HEK293 (cell line): Measurements from ENCODE around the gene DMPK.

Experiments used
- KLF1 ChIP-seq: fragments of 450-650 bp; formaldehyde crosslinking; IDR thresholded peaks from 2 replicates; pipeline ENCODE4 v1.5.1; 2016; ENCODE audit warnings: missing biosample characterization, missing genetic modification characterization
- TCF7L2 ChIP-seq: IDR thresholded peaks from 2 replicates; pipeline ENCODE4 v1.6.1; 2011; ENCODE audit warnings: low read depth, mild to moderate bottlenecking, inconsistent platforms, low read length, moderate library complexity, borderline replicate concordance
- ZBTB20 ChIP-seq: fragments of 450-650 bp; formaldehyde crosslinking; IDR thresholded peaks from 2 replicates; pipeline ENCODE4 v1.5.1; 2016; ENCODE audit warnings: missing biosample characterization, missing genetic modification characterization
- ZBTB21 ChIP-seq: fragments of 450-650 bp; formaldehyde crosslinking; IDR thresholded peaks from 2 replicates; pipeline ENCODE4 v1.5.1; 2017; ENCODE audit warnings: missing biosample characterization, missing genetic modification characterization
- ZFHX2 ChIP-seq: fragments of 450-650 bp; formaldehyde crosslinking; conservative IDR thresholded peaks from 2 replicates; pipeline ENCODE4 v1.5.1; 2016; ENCODE audit warnings: missing biosample characterization, missing genetic modification characterization
- ZNF174 ChIP-seq: fragments of 450-650 bp; formaldehyde crosslinking; IDR thresholded peaks from 2 replicates; pipeline ENCODE4 v1.5.0; 2017; ENCODE audit warnings: missing biosample characterization, mild to moderate bottlenecking, missing genetic modification characterization
- ZNF184 ChIP-seq: fragments of 450-650 bp; IDR thresholded peaks from 2 replicates; pipeline ENCODE4 v1.5.1; 2018; ENCODE audit warnings: missing biosample characterization, mild to moderate bottlenecking, missing genetic modification characterization
- ZNF202 ChIP-seq: fragments of 450-650 bp; formaldehyde crosslinking; IDR thresholded peaks from 2 replicates; pipeline ENCODE4 v1.5.1; 2016; ENCODE audit warnings: missing biosample characterization, missing genetic modification characterization, borderline replicate concordance
- ZNF335 ChIP-seq: fragments of 450-650 bp; formaldehyde crosslinking; conservative IDR thresholded peaks from 2 replicates; pipeline ENCODE4 v1.5.1; 2016; ENCODE audit warnings: missing biosample characterization, missing genetic modification characterization
- ZNF426 ChIP-seq: fragments of 450-650 bp; formaldehyde crosslinking; IDR thresholded peaks from 2 replicates; pipeline ENCODE4 v1.5.1; 2017; ENCODE audit warnings: missing biosample characterization, missing genetic modification characterization, mild to moderate bottlenecking, inconsistent platforms, moderate library complexity
- ZNF600 ChIP-seq: fragments of 450-650 bp; formaldehyde crosslinking; IDR thresholded peaks from 2 replicates; pipeline ENCODE4 v1.5.1; 2016; ENCODE audit warnings: missing biosample characterization, missing genetic modification characterization
- ZNF629 ChIP-seq: fragments of 450-650 bp; formaldehyde crosslinking; IDR thresholded peaks from 2 replicates; pipeline ENCODE4 v1.5.1; 2017; ENCODE audit warnings: missing biosample characterization, missing genetic modification characterization
- ZNF776 ChIP-seq: fragments of 450-650 bp; formaldehyde crosslinking; IDR thresholded peaks from 2 replicates; pipeline ENCODE4 v1.5.0; 2017; ENCODE audit warnings: missing biosample characterization, missing genetic modification characterization, borderline replicate concordance
- ZNF837 ChIP-seq: fragments of 450-650 bp; formaldehyde crosslinking; IDR thresholded peaks from 2 replicates; pipeline ENCODE4 v1.5.1; 2016; ENCODE audit warnings: missing biosample characterization, missing genetic modification characterization
- ZNF843 ChIP-seq: fragments of 450-650 bp; formaldehyde crosslinking; IDR thresholded peaks from 2 replicates; pipeline ENCODE4 v1.5.1; 2016; ENCODE audit warnings: missing biosample characterization, missing genetic modification characterization
- ZSCAN30 ChIP-seq: fragments of 450-650 bp; IDR thresholded peaks from 2 replicates; pipeline ENCODE4 v1.5.1; 2018; ENCODE audit warnings: missing biosample characterization, mild to moderate bottlenecking, missing genetic modification characterization, moderate library complexity
- TF ChIP-seq, protein P1 (sequence below): fragments of 450-650 bp; formaldehyde crosslinking; IDR thresholded peaks from 2 replicates; pipeline ENCODE4 v1.5.1; 2017; ENCODE audit warnings: missing biosample characterization, missing genetic modification characterization
- TF ChIP-seq, protein P2 (sequence below): fragments of 450-650 bp; formaldehyde crosslinking; IDR thresholded peaks from 2 replicates; pipeline ENCODE4 v1.5.1; 2016; ENCODE audit warnings: missing biosample characterization, missing genetic modification characterization
- TF ChIP-seq, protein P3 (sequence below): fragments of 450-650 bp; formaldehyde crosslinking; IDR thresholded peaks from 2 replicates; pipeline ENCODE4 v1.5.1; 2016; ENCODE audit warnings: missing biosample characterization, missing genetic modification characterization
- TF ChIP-seq, protein P4 (sequence below): fragments of 450-650 bp; formaldehyde crosslinking; IDR thresholded peaks from 2 replicates; pipeline ENCODE4 v1.5.1; 2016; ENCODE audit warnings: missing biosample characterization, missing genetic modification characterization
- TF ChIP-seq, protein P5 (sequence below): fragments of 450-650 bp; formaldehyde crosslinking; conservative IDR thresholded peaks from 2 replicates; pipeline ENCODE4 v1.5.1; 2016; ENCODE audit warnings: low read depth, missing biosample characterization, missing genetic modification characterization

Gene DMPK

DNA sequence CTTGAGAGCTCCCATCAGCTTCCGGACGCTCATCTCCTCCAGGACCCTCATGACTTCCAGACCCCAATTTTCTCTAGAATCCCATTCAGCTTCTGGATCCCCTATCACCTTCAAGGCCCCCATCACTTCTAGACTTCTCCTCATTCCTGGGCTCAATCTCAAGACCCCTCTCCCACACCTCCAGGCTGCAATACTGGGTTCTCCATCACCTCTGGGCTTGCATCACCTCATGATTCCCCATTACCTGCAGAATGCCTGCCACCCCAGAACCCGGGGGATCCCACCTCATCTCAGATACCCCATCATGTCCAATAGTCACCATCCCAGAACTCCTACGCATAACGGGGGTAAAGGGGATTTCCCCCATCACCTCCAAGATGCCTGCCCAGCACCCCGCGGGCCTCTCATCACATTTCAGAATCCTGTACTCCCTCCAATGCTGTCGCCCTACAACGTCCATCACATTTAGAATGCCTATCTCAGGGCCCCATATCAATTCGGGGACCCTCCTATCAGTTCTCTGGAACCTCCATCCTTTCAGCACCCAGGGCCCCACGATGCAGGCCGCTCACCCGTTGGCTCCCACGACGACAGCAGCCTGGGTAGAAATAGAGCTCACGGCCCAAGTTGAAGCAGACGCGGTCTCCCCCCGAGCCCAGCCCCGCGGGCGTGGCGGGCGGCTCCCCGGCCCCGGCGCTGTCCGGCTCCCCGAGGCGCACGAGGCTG lies 9.6 kb upstream of the DMPK start (continued):
- peak; percentile 60 for TF ChIP-seq ZNF335
- TF ChIP-seq ZNF426 (tag by site-specific recombination), result no peak
- TF ChIP-seq TCF7L2, result no peak
- peak; percentile 35; the same call in 1 of the 2 replicates for TF ChIP-seq ZFHX2
- no peak for TF ChIP-seq ZNF600 (tag by site-specific recombination)
- TF ChIP-seq ZNF837, result no peak
- no peak for TF ChIP-seq ZNF843 (tag by site-specific recombination)
- TF ChIP-seq ZBTB20 (tag by site-specific recombination), result peak; percentile 94
- TF ChIP-seq, protein P1, sequence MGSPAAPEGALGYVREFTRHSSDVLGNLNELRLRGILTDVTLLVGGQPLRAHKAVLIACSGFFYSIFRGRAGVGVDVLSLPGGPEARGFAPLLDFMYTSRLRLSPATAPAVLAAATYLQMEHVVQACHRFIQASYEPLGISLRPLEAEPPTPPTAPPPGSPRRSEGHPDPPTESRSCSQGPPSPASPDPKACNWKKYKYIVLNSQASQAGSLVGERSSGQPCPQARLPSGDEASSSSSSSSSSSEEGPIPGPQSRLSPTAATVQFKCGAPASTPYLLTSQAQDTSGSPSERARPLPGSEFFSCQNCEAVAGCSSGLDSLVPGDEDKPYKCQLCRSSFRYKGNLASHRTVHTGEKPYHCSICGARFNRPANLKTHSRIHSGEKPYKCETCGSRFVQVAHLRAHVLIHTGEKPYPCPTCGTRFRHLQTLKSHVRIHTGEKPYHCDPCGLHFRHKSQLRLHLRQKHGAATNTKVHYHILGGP (tag by site-specific recombination), result no peak
- TF ChIP-seq, protein P2, sequence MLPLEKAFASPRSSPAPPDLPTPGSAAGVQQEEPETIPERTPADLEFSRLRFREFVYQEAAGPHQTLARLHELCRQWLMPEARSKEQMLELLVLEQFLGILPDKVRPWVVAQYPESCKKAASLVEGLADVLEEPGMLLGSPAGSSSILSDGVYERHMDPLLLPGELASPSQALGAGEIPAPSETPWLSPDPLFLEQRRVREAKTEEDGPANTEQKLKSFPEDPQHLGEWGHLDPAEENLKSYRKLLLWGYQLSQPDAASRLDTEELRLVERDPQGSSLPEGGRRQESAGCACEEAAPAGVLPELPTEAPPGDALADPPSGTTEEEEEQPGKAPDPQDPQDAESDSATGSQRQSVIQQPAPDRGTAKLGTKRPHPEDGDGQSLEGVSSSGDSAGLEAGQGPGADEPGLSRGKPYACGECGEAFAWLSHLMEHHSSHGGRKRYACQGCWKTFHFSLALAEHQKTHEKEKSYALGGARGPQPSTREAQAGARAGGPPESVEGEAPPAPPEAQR (tag by site-specific recombination), result no peak
- TF ChIP-seq ZNF202 (tag by site-specific recombination), result no peak
- TF ChIP-seq ZBTB21, result no peak
- no peak for TF ChIP-seq KLF1 (tag by site-specific recombination)
- TF ChIP-seq ZSCAN30 (tag by site-specific recombination), result no peak
- TF ChIP-seq, protein P3, sequence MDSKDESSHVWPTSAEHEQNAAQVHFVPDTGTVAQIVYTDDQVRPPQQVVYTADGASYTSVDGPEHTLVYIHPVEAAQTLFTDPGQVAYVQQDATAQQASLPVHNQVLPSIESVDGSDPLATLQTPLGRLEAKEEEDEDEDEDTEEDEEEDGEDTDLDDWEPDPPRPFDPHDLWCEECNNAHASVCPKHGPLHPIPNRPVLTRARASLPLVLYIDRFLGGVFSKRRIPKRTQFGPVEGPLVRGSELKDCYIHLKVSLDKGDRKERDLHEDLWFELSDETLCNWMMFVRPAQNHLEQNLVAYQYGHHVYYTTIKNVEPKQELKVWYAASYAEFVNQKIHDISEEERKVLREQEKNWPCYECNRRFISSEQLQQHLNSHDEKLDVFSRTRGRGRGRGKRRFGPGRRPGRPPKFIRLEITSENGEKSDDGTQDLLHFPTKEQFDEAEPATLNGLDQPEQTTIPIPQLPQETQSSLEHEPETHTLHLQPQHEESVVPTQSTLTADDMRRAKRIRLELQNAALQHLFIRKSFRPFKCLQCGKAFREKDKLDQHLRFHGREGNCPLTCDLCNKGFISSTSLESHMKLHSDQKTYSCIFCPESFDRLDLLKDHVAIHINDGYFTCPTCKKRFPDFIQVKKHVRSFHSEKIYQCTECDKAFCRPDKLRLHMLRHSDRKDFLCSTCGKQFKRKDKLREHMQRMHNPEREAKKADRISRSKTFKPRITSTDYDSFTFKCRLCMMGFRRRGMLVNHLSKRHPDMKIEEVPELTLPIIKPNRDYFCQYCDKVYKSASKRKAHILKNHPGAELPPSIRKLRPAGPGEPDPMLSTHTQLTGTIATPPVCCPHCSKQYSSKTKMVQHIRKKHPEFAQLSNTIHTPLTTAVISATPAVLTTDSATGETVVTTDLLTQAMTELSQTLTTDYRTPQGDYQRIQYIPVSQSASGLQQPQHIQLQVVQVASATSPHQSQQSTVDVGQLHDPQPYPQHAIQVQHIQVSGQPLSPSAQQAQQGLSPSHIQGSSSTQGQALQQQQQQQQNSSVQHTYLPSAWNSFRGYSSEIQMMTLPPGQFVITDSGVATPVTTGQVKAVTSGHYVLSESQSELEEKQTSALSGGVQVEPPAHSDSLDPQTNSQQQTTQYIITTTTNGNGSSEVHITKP (tag by site-specific recombination), result no peak
- TF ChIP-seq, protein P4, sequence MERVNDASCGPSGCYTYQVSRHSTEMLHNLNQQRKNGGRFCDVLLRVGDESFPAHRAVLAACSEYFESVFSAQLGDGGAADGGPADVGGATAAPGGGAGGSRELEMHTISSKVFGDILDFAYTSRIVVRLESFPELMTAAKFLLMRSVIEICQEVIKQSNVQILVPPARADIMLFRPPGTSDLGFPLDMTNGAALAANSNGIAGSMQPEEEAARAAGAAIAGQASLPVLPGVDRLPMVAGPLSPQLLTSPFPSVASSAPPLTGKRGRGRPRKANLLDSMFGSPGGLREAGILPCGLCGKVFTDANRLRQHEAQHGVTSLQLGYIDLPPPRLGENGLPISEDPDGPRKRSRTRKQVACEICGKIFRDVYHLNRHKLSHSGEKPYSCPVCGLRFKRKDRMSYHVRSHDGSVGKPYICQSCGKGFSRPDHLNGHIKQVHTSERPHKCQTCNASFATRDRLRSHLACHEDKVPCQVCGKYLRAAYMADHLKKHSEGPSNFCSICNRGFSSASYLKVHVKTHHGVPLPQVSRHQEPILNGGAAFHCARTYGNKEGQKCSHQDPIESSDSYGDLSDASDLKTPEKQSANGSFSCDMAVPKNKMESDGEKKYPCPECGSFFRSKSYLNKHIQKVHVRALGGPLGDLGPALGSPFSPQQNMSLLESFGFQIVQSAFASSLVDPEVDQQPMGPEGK (tag by site-specific recombination), result 0 out of 2 replicates have a peak, but pooled peaks have one; percentile 9
- TF ChIP-seq, protein P5, sequence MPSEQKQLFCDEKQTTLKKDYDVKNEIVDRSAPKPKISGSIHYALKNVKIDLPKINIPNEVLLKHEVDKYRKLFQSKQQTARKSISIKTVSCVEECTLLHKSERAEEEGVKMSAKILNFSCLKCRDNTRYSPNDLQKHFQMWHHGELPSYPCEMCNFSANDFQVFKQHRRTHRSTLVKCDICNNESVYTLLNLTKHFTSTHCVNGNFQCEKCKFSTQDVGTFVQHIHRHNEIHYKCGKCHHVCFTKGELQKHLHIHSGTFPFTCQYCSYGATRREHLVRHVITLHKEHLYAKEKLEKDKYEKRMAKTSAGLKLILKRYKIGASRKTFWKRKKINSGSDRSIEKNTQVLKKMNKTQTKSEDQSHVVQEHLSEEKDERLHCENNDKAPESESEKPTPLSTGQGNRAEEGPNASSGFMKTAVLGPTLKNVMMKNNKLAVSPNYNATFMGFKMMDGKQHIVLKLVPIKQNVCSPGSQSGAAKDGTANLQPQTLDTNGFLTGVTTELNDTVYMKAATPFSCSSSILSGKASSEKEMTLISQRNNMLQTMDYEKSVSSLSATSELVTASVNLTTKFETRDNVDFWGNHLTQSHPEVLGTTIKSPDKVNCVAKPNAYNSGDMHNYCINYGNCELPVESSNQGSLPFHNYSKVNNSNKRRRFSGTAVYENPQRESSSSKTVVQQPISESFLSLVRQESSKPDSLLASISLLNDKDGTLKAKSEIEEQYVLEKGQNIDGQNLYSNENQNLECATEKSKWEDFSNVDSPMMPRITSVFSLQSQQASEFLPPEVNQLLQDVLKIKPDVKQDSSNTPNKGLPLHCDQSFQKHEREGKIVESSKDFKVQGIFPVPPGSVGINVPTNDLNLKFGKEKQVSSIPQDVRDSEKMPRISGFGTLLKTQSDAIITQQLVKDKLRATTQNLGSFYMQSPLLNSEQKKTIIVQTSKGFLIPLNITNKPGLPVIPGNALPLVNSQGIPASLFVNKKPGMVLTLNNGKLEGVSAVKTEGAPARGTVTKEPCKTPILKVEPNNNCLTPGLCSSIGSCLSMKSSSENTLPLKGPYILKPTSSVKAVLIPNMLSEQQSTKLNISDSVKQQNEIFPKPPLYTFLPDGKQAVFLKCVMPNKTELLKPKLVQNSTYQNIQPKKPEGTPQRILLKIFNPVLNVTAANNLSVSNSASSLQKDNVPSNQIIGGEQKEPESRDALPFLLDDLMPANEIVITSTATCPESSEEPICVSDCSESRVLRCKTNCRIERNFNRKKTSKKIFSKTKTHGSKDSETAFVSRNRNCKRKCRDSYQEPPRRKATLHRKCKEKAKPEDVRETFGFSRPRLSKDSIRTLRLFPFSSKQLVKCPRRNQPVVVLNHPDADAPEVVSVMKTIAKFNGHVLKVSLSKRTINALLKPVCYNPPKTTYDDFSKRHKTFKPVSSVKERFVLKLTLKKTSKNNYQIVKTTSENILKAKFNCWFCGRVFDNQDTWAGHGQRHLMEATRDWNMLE (tag by site-specific recombination), result no peak
- no peak for TF ChIP-seq ZNF629 (tag by site-specific recombination)
- no peak for TF ChIP-seq ZNF184 (tag by site-specific recombination)
- no peak for TF ChIP-seq ZNF776
- TF ChIP-seq ZNF174, result no peak
